NCI-H1417 (cell line): ENCODE results near the gene MTCL1.
A peak's percentile ranks its signal among the peaks of the same experiment; 100 is the strongest.

Experiments
- DNase-seq, 3 experiments: peaks; one replicate each; lab custom pipeline; 2025; lab: John Stamatoyannopoulos, UW

Gene MTCL1

DNA sequence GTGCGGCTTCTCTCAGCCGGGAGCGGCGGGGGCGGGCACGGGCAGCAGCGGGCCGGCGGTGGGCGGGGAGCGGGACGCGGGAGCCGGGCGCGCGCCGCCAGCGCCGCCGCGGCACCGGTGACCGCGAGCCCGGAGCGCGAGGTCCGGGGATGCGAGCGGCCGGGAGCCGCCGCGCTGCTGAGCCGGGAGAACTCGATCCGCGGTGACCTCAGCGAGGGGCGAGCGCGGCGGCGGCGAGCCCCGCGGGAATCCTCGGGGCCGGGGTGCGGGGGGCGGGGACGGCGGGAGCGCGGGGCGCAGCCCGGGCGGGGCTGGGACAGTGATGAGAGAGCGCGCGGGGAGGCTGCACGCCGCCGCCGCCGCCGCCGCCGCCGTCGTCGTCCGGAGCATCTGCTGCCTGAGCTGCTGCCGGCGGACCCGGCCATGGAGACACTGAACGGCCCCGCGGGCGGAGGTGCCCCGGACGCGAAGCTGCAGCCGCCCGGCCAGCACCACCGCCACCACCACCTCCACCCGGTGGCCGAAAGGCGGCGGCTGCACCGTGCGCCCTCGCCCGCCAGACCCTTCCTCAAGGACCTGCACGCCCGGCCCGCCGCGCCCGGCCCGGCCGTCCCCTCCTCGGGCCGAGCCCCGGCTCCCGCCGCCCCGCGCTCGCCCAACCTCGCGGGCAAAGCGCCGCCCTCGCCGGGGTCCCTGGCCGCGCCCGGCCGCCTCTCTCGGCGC, at the start of gene MTCL1:
MTCL1 (plus strand) TSS at position 319 of the 723 bp plus-strand sequence; CDS start at position 424, 105 bp downstream.
- DNase-seq: peak; percentile 57 to 86 (median 84)

DNA sequence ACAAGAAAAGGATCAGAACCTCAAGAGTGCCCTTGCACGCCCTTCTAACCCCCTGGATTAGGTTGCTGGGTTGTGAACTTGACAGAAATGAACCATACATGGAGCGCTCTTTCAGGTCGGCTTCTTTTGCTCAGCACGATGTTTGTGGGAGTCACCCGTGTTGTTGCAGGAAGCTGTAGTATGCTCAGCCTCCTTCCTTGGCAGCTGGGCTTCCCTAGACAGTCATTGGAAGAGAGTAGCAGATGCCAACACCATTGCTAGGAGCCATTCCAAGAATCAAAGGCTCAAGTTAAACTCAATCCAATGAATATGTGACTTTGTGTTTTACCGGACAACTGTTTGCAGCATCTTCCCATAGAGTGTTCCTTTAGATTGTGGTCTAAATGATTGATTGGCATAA, 49.1 kb upstream of the MTCL1 start:
- no peak for DNase-seq

DNA sequence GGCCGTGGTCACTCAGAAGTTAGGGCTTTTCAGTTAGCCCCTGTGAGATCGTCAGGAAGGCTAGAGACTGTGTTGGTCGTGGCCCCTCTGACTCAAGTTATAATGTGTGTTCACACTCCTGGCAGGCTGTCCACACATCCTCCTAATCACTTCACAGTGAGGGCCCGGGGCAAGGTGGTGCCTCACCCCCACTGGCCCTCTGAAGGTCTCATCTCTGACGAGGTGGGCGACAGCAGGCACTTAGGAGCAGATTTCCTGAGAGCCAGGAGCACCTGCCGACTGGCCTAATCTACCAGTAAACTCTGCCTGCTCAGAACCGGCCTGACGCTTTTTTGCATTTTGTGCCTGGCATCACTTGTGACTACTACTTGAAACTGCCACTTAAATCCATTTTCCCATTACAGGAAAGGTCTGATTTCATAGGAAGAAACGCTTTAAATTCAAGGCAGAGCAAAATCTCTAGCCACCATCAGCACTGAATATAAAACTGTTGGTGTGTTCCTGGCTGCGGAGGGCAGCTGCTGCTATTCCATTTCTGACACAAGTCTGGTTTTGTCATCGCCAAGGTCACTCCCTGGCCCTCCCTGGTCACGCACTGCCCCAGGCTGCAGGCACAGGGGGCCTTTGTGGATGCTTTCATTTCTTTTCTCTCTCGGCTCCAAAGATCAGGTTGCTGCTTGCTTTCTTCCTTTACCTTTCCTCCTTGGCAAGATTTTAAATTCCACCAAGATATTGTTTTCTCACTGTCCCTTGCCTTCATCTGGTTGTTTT, 48.1 kb upstream of the MTCL1 start:
- DNase-seq: peak; percentile 62 to 77 (median 73)

DNA sequence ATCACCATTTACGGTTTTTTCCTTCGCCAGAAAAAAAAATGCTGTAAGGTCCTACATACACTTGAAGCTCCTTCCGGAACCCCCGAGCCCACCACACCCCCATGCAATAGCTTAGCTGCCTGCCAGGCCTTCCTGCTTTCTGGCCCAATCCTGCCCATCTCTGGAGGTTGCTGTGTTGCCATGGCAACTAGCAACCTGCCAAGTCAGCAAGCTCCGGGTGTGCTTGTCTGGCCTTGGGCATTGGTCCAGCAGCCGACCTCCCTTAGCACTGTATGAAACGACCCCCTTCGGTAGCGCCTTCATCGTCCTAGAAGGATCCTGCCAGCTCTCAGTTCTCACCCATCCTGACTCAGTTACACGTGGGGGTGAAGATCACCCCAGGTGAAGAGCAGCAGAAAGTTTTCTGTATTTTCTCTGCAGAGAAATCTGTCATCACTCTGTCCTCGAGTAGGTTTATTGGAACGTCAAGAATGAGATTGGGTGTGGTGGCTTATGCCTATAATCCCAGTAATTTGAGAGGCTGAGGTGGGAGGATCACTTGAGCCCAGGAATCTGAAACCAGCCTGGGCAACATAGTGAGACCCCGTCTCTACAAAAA, 47.4 kb upstream of the MTCL1 start:
- peak; percentile 18 to 88 (median 75) for DNase-seq

DNA sequence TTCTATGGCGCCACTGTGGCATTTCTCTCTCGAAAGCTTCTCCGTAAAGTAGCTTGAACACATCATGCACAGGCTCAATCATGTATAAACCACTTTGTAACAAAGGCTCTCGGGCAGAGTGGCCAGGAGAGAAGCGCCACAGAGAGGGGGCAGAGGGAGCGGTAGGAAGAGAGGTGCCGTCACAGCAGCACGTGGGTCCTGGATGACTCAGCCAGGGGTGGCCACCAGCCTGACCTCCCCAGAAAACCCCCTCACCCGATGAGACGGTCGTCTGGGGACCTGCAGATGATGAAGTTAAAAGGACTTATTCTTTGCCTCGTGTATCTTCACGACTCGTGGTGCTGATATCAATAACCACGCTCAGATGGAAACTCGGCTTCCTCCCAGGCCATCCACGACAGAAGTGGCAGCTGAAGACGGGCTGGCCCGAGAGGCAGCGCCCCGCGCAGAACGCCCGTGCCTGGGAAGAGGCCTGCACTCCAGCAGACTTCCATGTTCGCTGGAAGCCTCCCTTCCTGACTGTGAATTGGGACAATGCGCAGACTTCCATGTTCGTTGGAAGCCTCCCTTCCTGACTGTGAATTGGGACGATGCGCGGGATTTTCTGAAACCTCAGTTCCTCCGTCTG, 46.4 kb upstream of the MTCL1 start:
- peak; percentile 71 to 92 (median 87) for DNase-seq

DNA sequence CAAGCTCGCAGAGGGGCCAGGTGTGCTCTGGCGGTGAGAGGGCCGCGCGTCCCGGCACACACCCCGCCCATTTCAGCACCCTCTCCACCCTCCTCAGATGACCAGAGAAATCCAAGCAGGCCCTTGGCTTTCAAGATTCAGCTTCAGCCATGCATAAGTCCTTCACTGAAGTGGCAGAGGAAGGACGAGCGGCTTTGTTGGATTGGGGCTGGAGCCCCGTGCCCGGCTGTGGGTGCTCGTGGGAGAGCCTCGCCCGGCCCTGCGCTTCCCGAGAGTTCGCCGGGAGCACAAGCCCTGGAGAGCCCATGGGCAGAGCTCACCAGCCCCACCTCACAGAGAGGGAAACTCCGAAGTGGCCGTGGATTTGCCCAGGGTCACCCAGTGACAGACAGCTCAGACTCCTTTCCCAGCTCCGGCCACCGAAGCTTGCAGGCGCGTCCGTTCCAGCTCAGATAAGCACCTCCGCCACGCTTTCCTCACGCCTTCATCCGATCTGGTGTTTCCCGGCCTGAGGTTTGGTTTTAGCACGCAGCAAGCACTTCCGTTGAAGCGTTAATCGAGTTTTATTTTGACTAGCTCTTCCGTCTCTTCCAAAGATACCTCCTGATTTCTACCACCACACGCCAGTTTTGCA, 45.6 kb upstream of the MTCL1 start:
- DNase-seq: peak; percentile 89 to 92 (median 91)

DNA sequence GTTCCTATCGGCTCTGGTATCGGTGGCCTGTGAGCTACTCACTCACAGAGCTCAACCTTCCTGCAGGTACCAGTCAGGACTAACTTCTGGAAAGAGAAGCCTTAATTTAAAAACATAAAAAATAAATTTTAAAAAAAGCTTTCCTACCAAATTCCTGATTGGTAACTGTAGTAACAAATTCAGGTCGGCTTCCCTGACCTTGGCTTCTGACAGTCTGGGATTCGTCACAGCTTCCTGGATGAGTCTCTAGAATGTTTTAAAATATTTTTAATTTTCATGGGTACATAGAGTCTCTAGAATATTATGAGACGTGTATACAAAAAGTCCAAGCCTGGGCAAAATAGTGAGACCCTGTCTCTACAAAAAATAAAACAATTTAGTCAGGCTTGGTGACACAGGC, 45.0 kb upstream of the MTCL1 start:
- DNase-seq: peak in 1 of 3 experiments; percentile 35

DNA sequence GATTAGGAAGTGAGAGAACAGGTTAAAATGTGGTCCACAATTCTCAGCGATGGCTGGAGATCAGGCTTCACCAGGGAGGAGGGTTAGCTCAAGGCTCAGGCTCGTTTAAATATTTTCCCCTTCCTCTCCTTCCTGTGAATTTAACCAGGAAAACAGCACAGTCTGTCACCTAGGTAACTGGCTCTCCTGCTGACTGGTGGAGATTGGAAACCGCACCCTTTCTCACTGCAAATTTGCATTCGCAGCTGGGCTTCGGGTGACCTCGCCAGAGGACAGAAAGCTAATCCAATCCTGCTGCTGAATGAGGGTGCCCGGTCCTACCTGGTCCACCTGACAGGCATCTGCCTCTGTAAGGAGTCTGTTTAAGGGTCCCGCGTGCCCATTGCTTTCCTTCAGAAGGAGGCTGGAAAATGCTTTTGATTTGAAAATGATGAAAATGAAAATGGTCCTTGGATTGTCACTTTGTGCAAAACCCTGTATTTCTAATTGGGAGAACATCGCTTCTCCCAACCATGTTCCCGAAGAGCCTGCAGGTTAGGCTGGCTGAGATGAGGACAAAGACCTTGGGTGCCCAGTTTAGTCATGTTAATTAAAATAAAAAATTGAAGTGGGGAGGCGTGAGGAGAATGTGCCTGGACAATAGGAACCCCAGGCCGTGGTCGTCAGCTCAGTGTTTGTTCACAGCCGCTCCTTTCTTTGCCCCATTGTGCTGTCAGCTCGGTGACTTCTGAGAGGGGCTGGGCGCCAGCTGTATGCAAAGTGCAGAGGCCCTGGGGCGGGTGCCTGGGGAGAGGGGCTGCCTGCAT, 43.4 kb upstream of the MTCL1 start:
- DNase-seq: peak; percentile 91 to 99 (median 96)

DNA sequence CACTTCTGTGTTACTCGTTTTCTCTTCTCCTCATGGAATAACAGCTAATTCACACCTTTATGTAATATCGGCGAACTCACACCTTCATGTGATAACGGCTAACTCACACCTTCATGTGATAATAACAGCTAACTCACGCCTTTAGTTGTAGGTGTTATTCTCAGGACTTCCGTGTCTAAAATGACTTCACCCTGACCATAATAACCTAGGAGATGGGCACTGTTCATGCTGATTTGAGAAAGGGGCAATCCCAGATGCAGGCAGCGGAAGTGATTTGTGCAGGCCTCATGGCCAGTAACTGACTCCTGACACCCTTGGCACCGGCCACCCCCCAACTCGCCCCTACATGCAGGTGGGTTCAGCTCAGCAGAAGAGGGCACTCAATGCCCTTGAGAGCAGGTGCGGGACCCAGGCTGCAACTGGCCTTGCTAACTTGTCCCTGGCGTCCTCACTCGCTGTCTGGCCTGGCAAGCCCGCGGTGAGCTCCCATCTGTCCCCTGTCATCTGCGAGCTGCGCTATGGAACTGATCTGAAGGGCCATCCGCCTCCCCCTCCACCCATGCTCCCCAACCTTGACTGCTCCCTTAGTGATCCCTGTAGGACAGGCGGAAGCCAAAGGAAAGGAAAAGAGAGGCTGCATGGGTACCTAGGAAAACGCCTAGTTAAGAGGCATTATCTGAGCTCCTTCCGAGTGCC, 42.6 kb upstream of the MTCL1 start:
- peak; percentile 71 to 99 (median 96) for DNase-seq

DNA sequence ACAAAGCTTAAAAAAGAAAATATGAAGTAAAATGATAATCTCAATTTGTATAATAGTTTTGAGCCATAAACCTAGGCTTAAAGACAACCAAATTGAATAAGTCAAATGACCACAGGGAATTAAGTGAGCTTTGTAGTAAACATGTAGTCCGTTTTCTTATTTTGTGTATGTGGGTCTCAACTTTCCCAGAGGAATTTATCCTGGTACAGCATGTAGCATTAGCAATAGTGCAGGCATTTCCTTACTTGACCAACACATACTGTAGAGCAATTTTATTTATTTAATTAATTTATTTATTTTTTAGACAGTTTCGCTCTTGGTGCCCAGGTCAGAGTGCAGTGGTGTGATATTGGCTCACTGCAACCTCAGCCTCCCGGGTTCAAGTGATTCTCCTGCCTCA, 37.5 kb upstream of the MTCL1 start:
- DNase-seq: no peak

DNA sequence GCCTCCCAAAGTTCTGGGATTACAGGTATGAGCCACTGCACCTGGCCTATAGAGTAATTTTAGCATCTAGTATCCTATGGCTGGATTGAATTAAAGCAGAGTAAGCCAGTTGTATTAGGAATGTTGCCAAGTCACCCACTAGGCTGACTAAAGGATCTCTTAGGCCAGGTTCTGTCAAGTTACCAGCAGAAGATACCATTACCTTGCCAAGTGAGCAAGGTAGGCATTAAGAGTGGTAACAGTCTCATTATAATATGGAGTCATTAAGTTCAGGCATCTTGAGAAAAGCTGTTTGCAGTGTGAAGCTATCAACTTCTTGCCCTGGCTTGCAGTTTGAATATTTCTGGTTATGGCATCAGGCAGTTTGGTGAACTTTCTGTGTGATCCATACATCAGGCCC, 37.0 kb upstream of the MTCL1 start:
- DNase-seq: no peak

DNA sequence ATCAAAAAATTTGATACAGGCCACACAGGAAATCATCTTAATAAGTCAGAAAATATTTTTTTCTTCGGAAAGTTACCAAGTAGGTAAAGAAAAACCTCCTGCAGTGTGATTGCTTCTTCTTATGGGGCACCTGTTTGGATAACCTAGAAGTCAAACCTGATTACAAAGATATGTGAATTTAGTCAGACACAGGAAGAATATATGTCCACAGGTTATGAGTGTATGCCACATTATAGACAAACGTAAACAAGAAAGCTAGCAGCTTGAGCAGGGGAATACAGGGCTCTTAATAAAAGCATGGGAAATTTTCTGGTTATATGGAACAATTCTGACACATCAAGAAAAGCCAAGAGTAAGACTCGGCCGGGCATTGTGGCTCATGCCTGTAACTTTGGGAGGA, 35.8 kb upstream of the MTCL1 start:
- DNase-seq: no peak

DNA sequence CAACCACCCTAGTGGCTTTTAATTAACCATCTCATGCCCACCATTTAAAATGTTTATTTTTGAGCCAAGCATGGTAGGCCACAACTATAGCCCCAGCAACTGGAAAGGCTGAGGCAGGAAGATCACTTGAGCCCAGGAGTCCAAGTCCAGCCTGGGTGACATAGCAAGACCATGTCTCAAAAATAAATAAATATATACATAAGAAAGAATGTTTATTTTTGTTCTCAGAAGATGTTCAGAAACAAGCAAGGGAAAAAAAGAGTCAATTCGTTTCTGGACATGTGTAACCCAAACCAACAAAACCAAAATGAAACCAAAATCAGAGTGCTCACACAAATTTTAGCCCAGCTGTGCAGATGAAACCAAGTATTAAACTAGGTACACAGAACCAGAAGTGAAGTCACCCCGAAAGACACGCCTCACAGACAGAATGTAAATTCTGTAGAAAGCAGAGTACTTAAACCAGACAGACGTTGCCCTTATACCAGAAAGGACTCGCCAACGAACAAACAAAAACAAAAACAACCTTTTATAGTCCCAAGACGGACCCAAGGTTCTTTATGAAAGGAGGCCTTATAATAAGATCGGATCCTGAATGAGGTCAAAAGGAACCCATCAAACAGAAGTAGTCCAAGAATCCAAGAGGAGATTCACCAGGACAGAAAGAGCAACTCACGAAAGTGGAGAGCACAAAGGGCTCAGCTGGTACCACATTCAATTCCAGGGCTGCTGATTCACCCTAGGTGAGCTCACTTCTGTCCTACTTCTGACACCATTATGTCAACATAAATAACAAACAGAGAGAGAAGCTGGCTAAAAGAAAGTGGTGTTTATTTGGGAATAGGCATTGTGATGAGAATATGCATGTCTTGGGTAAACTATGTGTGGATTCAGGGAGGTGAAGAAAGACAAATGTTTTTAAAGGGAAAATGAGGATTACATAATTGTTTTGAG, 31.8 kb upstream of the MTCL1 start:
- DNase-seq: no peak

DNA sequence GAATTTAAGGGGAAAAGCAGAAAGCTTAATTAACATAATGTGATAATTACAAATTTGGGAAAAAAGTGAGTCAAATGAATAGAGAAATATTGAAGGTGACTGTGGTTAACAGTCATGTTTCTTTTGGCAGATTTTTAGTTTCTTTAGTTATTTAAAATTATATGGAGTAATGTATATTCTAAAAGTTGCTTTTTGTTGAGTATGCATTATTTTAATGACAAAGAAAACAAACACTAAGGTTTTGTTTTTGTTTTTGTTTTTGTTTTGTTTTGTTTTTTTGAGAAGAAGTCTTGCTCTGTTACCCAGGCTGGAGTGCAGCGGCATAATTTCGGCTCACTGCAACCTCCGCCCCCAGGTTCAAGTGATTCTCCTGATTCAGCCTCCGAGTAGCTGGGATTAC, 30.3 kb upstream of the MTCL1 start:
- no peak for DNase-seq

DNA sequence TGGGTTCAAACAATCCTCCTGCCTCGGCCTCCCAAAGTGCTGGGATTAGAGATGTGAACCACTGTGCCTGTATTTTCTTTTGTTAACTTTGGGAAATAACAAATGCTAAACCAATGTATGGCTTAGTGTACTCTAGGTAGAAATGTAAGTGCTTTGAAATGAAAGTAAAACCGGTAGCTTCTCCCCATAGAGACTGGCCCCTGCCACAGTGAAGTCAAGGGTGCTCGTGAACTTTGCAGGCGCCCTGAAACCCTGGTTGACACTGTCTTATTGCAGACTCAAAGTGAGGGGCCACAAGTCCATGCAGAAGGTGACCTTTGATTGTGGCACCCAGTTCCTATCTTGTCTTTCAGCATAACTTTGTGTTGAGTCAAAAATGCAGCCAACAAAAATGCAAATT, 24.2 kb upstream of the MTCL1 start:
- DNase-seq: no peak

DNA sequence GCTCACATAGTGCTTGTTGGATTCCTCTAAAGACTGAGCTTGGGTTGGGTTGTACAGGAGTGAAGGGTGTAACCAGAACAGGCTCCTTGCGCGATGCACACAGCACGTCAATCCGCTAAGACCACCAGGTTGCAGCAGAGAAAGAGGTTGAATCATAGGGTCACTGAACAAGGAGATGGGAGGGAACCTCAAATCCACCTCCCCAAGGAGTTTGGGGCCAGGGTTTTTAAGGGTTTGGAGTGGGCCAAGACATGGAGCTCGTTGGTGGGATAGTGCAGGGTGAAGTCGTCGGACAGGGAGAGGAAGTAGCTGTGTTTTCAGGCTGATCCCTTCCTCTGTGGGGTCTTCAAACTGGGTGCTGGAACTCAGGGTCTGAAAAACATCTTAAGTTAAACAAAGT, 20.8 kb upstream of the MTCL1 start:
- peak in 1 of 3 experiments; percentile 32 for DNase-seq

DNA sequence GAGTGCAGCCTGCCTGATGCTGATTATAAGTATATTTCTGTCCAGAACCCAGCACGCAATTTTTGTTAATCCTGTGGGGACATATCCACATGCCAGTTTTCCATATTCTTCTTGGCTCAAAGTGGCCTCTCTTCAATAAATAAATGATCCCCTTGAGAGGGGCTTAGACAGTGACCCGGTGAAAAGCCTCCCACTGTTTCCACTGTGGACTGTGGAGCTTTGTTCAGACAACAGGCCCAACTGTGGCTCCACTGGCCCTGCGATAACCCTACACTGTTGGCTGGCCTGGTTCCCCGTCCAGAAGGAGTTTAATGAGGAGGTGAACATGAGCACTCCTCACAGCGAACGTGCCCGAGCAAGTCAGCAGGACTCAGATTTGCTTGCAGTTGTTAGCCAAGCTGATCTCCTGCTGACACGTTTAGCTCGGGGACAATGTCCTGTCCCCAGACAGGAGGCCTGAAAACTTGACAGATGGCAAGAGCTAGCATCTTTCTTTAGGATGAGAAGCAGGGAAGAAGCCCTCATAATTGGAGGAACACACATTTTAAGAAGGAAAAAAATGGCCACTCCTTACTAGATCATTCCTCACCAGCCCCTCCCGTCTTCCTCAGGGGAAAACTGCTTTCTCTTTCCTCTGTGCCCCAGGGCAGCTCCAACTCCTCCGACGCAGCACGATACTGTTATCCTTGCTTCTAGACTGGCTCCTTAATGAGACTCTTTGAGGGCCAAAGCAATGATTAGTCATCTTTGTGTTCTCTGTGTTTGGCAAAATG, 20.0 kb upstream of the MTCL1 start:
- peak; percentile 73 to 86 (median 84) for DNase-seq

DNA sequence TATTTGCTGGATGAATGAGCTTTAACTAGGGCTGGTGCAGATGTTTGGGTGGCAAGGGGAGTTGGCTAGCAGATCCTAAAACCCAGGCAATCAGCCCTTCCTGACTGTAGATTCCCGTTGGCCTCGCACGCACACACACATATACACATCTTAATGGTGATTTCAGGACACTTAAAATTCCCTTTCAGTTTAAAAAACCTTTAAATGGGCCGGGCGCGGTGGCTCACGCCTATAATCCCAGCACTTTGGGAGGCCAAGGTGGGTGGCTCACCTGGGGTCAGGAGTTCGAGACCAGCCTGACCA, 19.5 kb upstream of the MTCL1 start:
- DNase-seq: no peak

DNA sequence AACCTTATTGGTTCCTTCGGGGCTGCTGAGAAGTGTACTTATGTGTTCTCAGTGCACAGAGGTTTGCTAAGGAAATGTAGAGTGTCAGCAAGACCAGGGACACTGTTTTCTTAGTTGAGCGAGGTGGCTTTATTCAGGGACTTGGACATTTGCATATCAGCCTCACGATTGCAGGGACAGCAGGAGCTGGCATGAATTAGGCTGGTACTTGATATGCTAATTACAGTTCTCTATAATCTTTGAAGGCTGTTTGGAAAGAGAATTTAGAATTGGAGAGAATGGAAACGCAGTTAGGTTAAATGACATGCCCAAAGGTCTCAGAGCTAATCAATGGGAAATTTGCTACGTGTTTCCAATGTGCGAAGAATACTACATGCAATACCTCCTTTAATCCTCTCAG, 18.7 kb upstream of the MTCL1 start:
- peak in 1 of 3 experiments; percentile 15 for DNase-seq
